ENCODE measurements around the gene ALG3. TPM values are rescaled to one million over a fixed set of nuclear protein-coding genes. Genes with fewer than 3 reads are reported as not detected.

Gene ALG3
- total RNA-seq, 6 donors from 2014 or later = 16.2 to 60.8 (median 37.6) TPM

GRCh38 chr3:184193991-184194539, 54.7 kb downstream of the ALG3 start:
- no peak for ATAC-seq (ENCODE audit: low FRiP score in 2 of 2)
- no peaks in the 10 kb centered on the region for H3K27me3 ChIP-seq
- WGBS, 2 donors = 87 to 89% methylated on average over 8 to 9 of the region's 9 CpGs
- no peaks in the 10 kb centered on the region for H3K4me1 ChIP-seq
- H3K36me3 ChIP-seq = peaks cover 43 to 77% (median 67%) of the 10 kb centered on the region in 4 donors
- H3K9me3 ChIP-seq = no peaks in the 10 kb centered on the region
- no peak for DNase-seq
- no peak overlapping the region for H3K4me3 ChIP-seq
- H3K27ac ChIP-seq = no peak overlapping the region
- TF ChIP-seq POLR2A (IDR thresholded peaks at IDR 0.05) (no peak), POLR2AphosphoS5 (IDR thresholded peaks at IDR 0.05) (no peak), CTCF (IDR thresholded peaks at IDR 0.05) (no peak), EP300 (IDR thresholded peaks at IDR 0.05) (no peak)

GRCh38 chr3:184192889-184193288, 55.9 kb downstream of the ALG3 start:
- 95% methylated on average over 9 to 10 of the region's 10 CpGs for WGBS, 2 donors

More at GRCh38 chr3:184192889-184193288, 55.9 kb downstream of the ALG3 start:
- Histone ChIP-seq H3K27ac (no peak overlapping the region), H3K27me3 (no peaks in the 10 kb centered on the region), H3K36me3 (peaks cover 43 to 89% (median 78%) of the 10 kb centered on the region in 4 donors), H3K4me1 (peaks cover 0 to 8% (median under 1%) of the 10 kb centered on the region in 4 donors), H3K9me3 (no peaks in the 10 kb centered on the region), H3K4me3 (no peak overlapping the region)
- TF ChIP-seq POLR2AphosphoS5 (IDR thresholded peaks at IDR 0.05) (no peak), EP300 (IDR thresholded peaks at IDR 0.05) (no peak), CTCF (IDR thresholded peaks at IDR 0.05) (no peak), POLR2A (IDR thresholded peaks at IDR 0.05) (no peak)
- ATAC-seq (ENCODE audit: low FRiP score in 2 of 2) (no peak), DNase-seq (no peak)

Small RNAs within 50 kb of the gene (small RNA-seq; reads per million reads assigned to genes)
- gene MIR1224 = 0 to 0.77 (median 0.35) reads per million in 4 donors

Other genes starting within 250 kb of the ALG3 start
- 100 to 1,000 TPM in 1 of 6 donors, 10 to 100 TPM in 5; 13.2 to 107 (median 27.1) TPM for gene ABCC5, start 231.1 kb downstream of the ALG3 start, total RNA-seq
- not detected for gene HTR3D, start 217.2 kb downstream of the ALG3 start, total RNA-seq
- 1 to 10 TPM in 2 of 6 donors, under 1 TPM in 2, not detected in 2; 0.23 to 2.4 (median 1.5) TPM for gene HTR3C, start 195.9 kb downstream of the ALG3 start, total RNA-seq
- gene HTR3E, start 151.9 kb downstream of the ALG3 start, total RNA-seq = not detected
- gene EIF2B5, start 113.6 kb downstream of the ALG3 start, total RNA-seq = 10 to 100 TPM; 31.4 to 37.6 (median 34.2) TPM
- gene DVL3, start 93.6 kb downstream of the ALG3 start, total RNA-seq = 100 to 1,000 TPM in 1 of 6 donors, 10 to 100 TPM in 5; 36.5 to 106 (median 62.8) TPM
- gene AP2M1, start 74.1 kb downstream of the ALG3 start, total RNA-seq = 100 to 1,000 TPM; 132 to 280 (median 198) TPM
- 100 to 1,000 TPM in 1 of 6 donors, 10 to 100 TPM in 5; 52.6 to 184 (median 73.1) TPM for gene ABCF3, start 62.8 kb downstream of the ALG3 start, total RNA-seq
- gene VWA5B2, start 19.4 kb downstream of the ALG3 start, total RNA-seq = 1 to 10 TPM in 2 of 6 donors, under 1 TPM in 3, not detected in 1; 0.17 to 1.2 (median 0.51) TPM
- 1 to 10 TPM; 1.8 to 8.8 (median 4.1) TPM for gene EEF1AKMT4, start 710 bp upstream of the ALG3 start, total RNA-seq
- under 1 TPM in 2 of 6 donors, not detected in 4; 0.26 to 0.44 TPM for gene CAMK2N2, start 12.6 kb upstream of the ALG3 start, total RNA-seq
- not detected for gene ECE2, start 27.1 kb upstream of the ALG3 start, total RNA-seq
- gene PSMD2, start 50.3 kb upstream of the ALG3 start, total RNA-seq = 100 to 1,000 TPM; 144 to 259 (median 165) TPM
- 100 to 1,000 TPM; 278 to 408 (median 326) TPM for gene EIF4G1, start 65.6 kb upstream of the ALG3 start, total RNA-seq
- 10 to 100 TPM; 14.8 to 52.7 (median 25.2) TPM for gene FAM131A, start 88.6 kb upstream of the ALG3 start, total RNA-seq
- gene CLCN2, start 112.6 kb upstream of the ALG3 start, total RNA-seq = 10 to 100 TPM in 1 of 6 donors, 1 to 10 TPM in 5; 3.0 to 14.7 (median 5.3) TPM
- 100 to 1,000 TPM in 1 of 6 donors, 10 to 100 TPM in 5; 41.4 to 235 (median 66.2) TPM for gene POLR2H, start 112.7 kb upstream of the ALG3 start, total RNA-seq
- under 1 TPM in 2 of 6 donors, not detected in 4; 0.14 to 0.84 TPM for gene THPO, start 129.2 kb upstream of the ALG3 start, total RNA-seq
- 10 to 100 TPM in 1 of 6 donors, 1 to 10 TPM in 5; 2.1 to 40.9 (median 4.3) TPM for gene CHRD, start 131.1 kb upstream of the ALG3 start, total RNA-seq